Measurements from ENCODE around the gene PRKCH.

GRCh38 chr14:61494018-61494417 lies 172.6 kb downstream of the PRKCH start:
- TF ChIP-seq CTCF (IDR thresholded peaks at IDR 0.05; ENCODE audit: insufficient read depth, low read length), result no peak
- no peak for TF ChIP-seq REST (IDR thresholded peaks at IDR 0.05; ENCODE audit: insufficient replicate concordance, low read depth)
- TF ChIP-seq SPI1 (IDR thresholded peaks at IDR 0.05; ENCODE audit: borderline replicate concordance, low read depth), result no peak
